ENCODE data around the gene CELSR2.

- TF ChIP-seq GATA2 (IDR thresholded peaks at IDR 0.05; ENCODE audit: low read depth, low read length) (no peak), GATA3 (IDR thresholded peaks at IDR 0.05; ENCODE audit: low read depth, low read length) (no peak)
Measured at GRCh38 chr1:109252167-109252892, 3.0 kb downstream of the CELSR2 start.
